Esophagus squamous epithelium (tissue), 5 donors: ENCODE data around the gene DIPK1C. TPM values are rescaled to one million over a fixed set of nuclear protein-coding genes. Genes with fewer than 3 reads are reported as not detected.

Experiments used
- DNase-seq: peaks from one replicate; lab custom pipeline; 2025; lab: John Stamatoyannopoulos, UW
- H3K27ac ChIP-seq, 4 donors: fragments of 200-600 bp; sonication (generic); one replicate each; pipeline ENCODE4 v1.5.1; 2016 to 2019; ENCODE audit warnings: mild to moderate bottlenecking in 1 of 4
- H3K27me3 ChIP-seq, 4 donors: fragments of 200-600 bp; sonication (generic); 1 replicate in 3 of 4; 2 replicates in 1 of 4; pipeline versions ENCODE4 v1.5.1 to v1.6.0; 2017 to 2021; ENCODE audit warnings: antibody characterized with exemption in 1 of 4
- H3K36me3 ChIP-seq, 3 donors: fragments of 200-600 bp; sonication (generic); one replicate each; pipeline ENCODE4 v1.5.1; 2016 to 2019
- H3K4me1 ChIP-seq, 3 donors: fragments of 200-600 bp; sonication (generic); one replicate each; pipeline ENCODE4 v1.5.1; 2017 to 2019
- H3K4me3 ChIP-seq, 4 donors: fragments of 200-600 bp; sonication (generic); 1 replicate in 3 of 4; 2 replicates in 1 of 4; pipeline ENCODE4 v1.5.1; 2016 to 2019; ENCODE audit warnings: mild to moderate bottlenecking in 2 of 4, moderate library complexity in 1 of 4
- H3K9me3 ChIP-seq, 3 donors: fragments of 200-600 bp; sonication (generic); one replicate each; pipeline ENCODE4 v1.5.1; 2016 to 2019
- CTCF ChIP-seq, 6 experiments: fragments of 450-650 bp in 4 of 6; fragments of 200-600 bp in 2 of 6; sonication (generic) in 2 of 6; IDR thresholded peaks; one replicate each; pipeline ENCODE4 v1.5.1; 2016 to 2019; ENCODE audit warnings: antibody characterized with exemption in 6 of 6, mild to moderate bottlenecking in 4 of 6, moderate library complexity in 4 of 6
- POLR2A ChIP-seq, 4 donors: fragments of 450-650 bp; IDR thresholded peaks; one replicate each; pipeline ENCODE4 v1.6.1; 2017; ENCODE audit warnings: antibody characterized with exemption in 4 of 4, mild to moderate bottlenecking in 4 of 4, moderate library complexity in 3 of 4
- WGBS, 2 donors: methylation state at CpG; one replicate each; pipeline ENCODE4 v1.1.5; 2018; 5-methylcytosine and 5-hydroxymethylcytosine counted together
- intact Hi-C: fragments of 100-400 bp; cut with DNase I; formaldehyde crosslinking; loops from one replicate; pipeline ENCODE4 v1.15.0; 2022
- total RNA-seq, 4 donors: library from RNA; depleted of rRNA; stranded (reverse); fragments of >200 nt; gene quantifications; one replicate each; pipeline ENCODE4 v1.1.0, GENCODE V29; 2016
- donor health status: DM: yes; HTN: yes; CAD: no.

Gene DIPK1C
- total RNA-seq, 4 donors from 2014 or later: not detected

GRCh38 chr18:74454279-74454751 is 2.8 kb downstream of the DIPK1C start:
- Histone ChIP-seq H3K36me3 (no peaks in the 10 kb centered on the region), H3K4me3 (no peak overlapping the region), H3K27ac (no peak overlapping the region), H3K4me1 (peaks cover 9 to 24% (median 15%) of the 10 kb centered on the region in 3 donors), H3K27me3 (peaks cover 7 to 75% (median 9%) of the 10 kb centered on the region in 4 donors), H3K9me3 (no peaks in the 10 kb centered on the region)
- intact Hi-C loops: no loop called here
- 84 to 91% methylated on average over 5 to 7 of the region's 9 CpGs for WGBS, 2 donors
- no peak for DNase-seq
- TF ChIP-seq CTCF (IDR thresholded peaks at IDR 0.05): no peak
- no peak for TF ChIP-seq POLR2A (IDR thresholded peaks at IDR 0.05)

- peaks cover 9 to 24% (median 15%) of the 10 kb centered on the region in 3 donors for H3K4me1 ChIP-seq
- TF ChIP-seq POLR2A (IDR thresholded peaks at IDR 0.05) (no peak), CTCF (IDR thresholded peaks at IDR 0.05) (no peak)
- H3K4me3 ChIP-seq: no peak overlapping the region
- no peaks in the 10 kb centered on the region for H3K9me3 ChIP-seq
- H3K27ac ChIP-seq: no peak overlapping the region
- intact Hi-C loops: no loop called here
- no peak for DNase-seq
- no peaks in the 10 kb centered on the region for H3K36me3 ChIP-seq
- peaks cover 7 to 69% (median 9%) of the 10 kb centered on the region in 4 donors for H3K27me3 ChIP-seq
- WGBS, 2 donors: 80 to 90% methylated on average over 5 to 6 of the region's 6 CpGs
These were observed 3.4 kb downstream of the DIPK1C start for GRCh38 chr18:74453642-74454198.

- WGBS, 2 donors: 57 to 63% methylated on average over 4 to 7 of the region's 7 CpGs
- H3K9me3 ChIP-seq: no peaks in the 10 kb centered on the region
- peaks cover 9 to 23% (median 15%) of the 10 kb centered on the region in 3 donors for H3K4me1 ChIP-seq
- H3K27ac ChIP-seq: no peak overlapping the region
- H3K36me3 ChIP-seq: no peaks in the 10 kb centered on the region
- TF ChIP-seq POLR2A (IDR thresholded peaks at IDR 0.05) (no peak), CTCF (IDR thresholded peaks at IDR 0.05) (no peak)
- no peak overlapping the region for H3K4me3 ChIP-seq
- DNase-seq: no peak
- intact Hi-C loops: no loop called here
- peaks cover 7 to 67% (median 9%) of the 10 kb centered on the region in 4 donors for H3K27me3 ChIP-seq
These were observed 4.0 kb downstream of the DIPK1C start for GRCh38 chr18:74453016-74453566.

GRCh38 chr18:74451148-74451547 is 6.0 kb downstream of the DIPK1C start:
- WGBS, 2 donors: 84% methylated on average over 11 of the region's 11 CpGs
- Histone ChIP-seq H3K9me3 (no peaks in the 10 kb centered on the region), H3K27ac (no peak overlapping the region), H3K27me3 (peaks cover under 1 to 56% (median 3%) of the 10 kb centered on the region in 4 donors), H3K36me3 (no peaks in the 10 kb centered on the region), H3K4me1 (peaks cover 0 to 3% (median 2%) of the 10 kb centered on the region in 3 donors), H3K4me3 (no peak overlapping the region)
- no peak for DNase-seq
- intact Hi-C loops: no loop called here
- no peak for TF ChIP-seq POLR2A (IDR thresholded peaks at IDR 0.05)
- TF ChIP-seq CTCF (IDR thresholded peaks at IDR 0.05): no peak

- 88 to 98% methylated on average over 1 to 4 of the region's 7 CpGs for WGBS, 2 donors
- no peak for TF ChIP-seq CTCF (IDR thresholded peaks at IDR 0.05)
- TF ChIP-seq POLR2A (IDR thresholded peaks at IDR 0.05): no peak
- DNase-seq: no peak
- H3K4me1 ChIP-seq: no peaks in the 10 kb centered on the region
- H3K36me3 ChIP-seq: no peaks in the 10 kb centered on the region
- H3K9me3 ChIP-seq: no peaks in the 10 kb centered on the region
- no peak overlapping the region for H3K27ac ChIP-seq
- no peak overlapping the region for H3K4me3 ChIP-seq
- peaks cover 0 to 51% (median under 1%) of the 10 kb centered on the region in 4 donors for H3K27me3 ChIP-seq
- intact Hi-C loops: no loop called here
These were observed 6.5 kb downstream of the DIPK1C start for GRCh38 chr18:74450626-74451025.
